Vagina (tissue), 2 donors: ENCODE data around the gene IL17C.

Source experiments
- POLR2A ChIP-seq, 2 donors: fragments of 450-650 bp; IDR thresholded peaks; one replicate each; pipeline ENCODE4 v1.6.1; 2017; ENCODE audit warnings: antibody characterized with exemption in 2 of 2, mild to moderate bottlenecking in 2 of 2, moderate library complexity in 2 of 2
- POLR2AphosphoS5 ChIP-seq, 2 donors: sonication (generic); formaldehyde crosslinking; IDR thresholded peaks; one replicate each; pipeline ENCODE4 v1.9.0; 2017; ENCODE audit warnings: antibody characterized with exemption in 2 of 2, mild to moderate bottlenecking in 2 of 2, low read depth in 1 of 2; ENCODE audit not compliant: insufficient read depth in 1 of 2
- TF ChIP-seq, protein P1 (sequence below), 3 experiments: fragments of 450-650 bp in 2 of 3; fragments of 200-600 bp in 1 of 3; sonication (generic) in 1 of 3; IDR thresholded peaks; one replicate each; pipeline ENCODE4 v1.5.1; 2017 to 2019; ENCODE audit warnings: antibody characterized with exemption in 3 of 3, mild to moderate bottlenecking in 2 of 3, moderate library complexity in 2 of 3

DNA sequence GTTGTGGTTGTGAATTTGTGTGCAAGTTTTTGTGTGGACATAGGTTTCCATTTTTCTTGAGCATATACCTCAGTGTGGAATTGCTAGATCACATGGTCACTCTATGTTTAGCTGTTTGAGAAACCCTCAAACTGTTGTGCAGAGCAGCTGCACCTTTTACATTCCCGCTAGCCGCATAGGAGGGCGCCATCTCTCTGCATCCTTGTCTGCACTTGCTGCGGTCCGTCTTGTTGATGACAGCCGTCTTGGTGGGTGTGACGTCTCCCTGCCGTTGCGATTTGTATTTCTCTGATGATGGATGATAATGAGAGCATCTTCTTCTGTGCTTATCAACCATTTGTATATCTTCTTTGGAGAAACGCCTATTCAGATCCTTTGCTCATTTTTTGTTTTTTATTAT, 25.1 kb upstream of the IL17C start:
- TF ChIP-seq, protein P1, sequence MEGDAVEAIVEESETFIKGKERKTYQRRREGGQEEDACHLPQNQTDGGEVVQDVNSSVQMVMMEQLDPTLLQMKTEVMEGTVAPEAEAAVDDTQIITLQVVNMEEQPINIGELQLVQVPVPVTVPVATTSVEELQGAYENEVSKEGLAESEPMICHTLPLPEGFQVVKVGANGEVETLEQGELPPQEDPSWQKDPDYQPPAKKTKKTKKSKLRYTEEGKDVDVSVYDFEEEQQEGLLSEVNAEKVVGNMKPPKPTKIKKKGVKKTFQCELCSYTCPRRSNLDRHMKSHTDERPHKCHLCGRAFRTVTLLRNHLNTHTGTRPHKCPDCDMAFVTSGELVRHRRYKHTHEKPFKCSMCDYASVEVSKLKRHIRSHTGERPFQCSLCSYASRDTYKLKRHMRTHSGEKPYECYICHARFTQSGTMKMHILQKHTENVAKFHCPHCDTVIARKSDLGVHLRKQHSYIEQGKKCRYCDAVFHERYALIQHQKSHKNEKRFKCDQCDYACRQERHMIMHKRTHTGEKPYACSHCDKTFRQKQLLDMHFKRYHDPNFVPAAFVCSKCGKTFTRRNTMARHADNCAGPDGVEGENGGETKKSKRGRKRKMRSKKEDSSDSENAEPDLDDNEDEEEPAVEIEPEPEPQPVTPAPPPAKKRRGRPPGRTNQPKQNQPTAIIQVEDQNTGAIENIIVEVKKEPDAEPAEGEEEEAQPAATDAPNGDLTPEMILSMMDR (IDR thresholded peaks at IDR 0.05) = no peak
- TF ChIP-seq POLR2A (IDR thresholded peaks at IDR 0.05) (no peak), POLR2AphosphoS5 (IDR thresholded peaks at IDR 0.05; ENCODE audit: insufficient read depth in 1 of 2, low read depth in 1 of 2) (no peak)
